HEK293T (cell line): ENCODE measurements around the gene ANXA3.
"Not testable (repeated sequence)": the region's sequence is repeated elsewhere in the genome, so short reads cannot be mapped to it uniquely, and the experiment has no call there.

Experiments
- CTCF ChIA-PET: fragments of 350-600 bp; formaldehyde crosslinking; extraction: SDS; loops from one replicate; lab custom pipeline; 2021; ENCODE audit warnings: antibody characterized with exemption, inconsistent platforms; lab: Yijun Ruan, JAX
- POLR2A ChIA-PET: fragments of 350-600 bp; formaldehyde crosslinking; extraction: SDS; loops from one replicate; lab custom pipeline; 2020; ENCODE audit warnings: antibody characterized with exemption, inconsistent platforms; lab: Yijun Ruan, JAX
- DNase-seq: peaks from one replicate; pipeline ENCODE4 v3.0.0; 2012; ENCODE audit warnings: mixed read lengths; ENCODE audit errors: extremely low spot score
- ARNT ChIP-seq: fragments of 450-650 bp; IDR thresholded peaks from 2 replicates; pipeline ENCODE4 v1.6.1; 2017; ENCODE audit warnings: mild to moderate bottlenecking
- BHLHE40 ChIP-seq: fragments of 450-650 bp; IDR thresholded peaks from 2 replicates; pipeline ENCODE4 v1.6.1; 2016; ENCODE audit warnings: mild to moderate bottlenecking, moderate library complexity, borderline replicate concordance
- CTBP1 ChIP-seq: fragments of 450-650 bp; IDR thresholded peaks from 2 replicates; pipeline ENCODE4 v1.6.1; 2016; ENCODE audit warnings: borderline replicate concordance
- ELF4 ChIP-seq: fragments of 450-650 bp; IDR thresholded peaks from 2 replicates; pipeline ENCODE4 v1.6.1; 2017; ENCODE audit warnings: antibody characterized with exemption
- FOXA1 ChIP-seq: fragments of 450-650 bp; IDR thresholded peaks from 2 replicates; pipeline ENCODE4 v1.6.1; 2016; ENCODE audit warnings: mild to moderate bottlenecking
- FOXK2 ChIP-seq: fragments of 450-650 bp; IDR thresholded peaks from 2 replicates; pipeline ENCODE4 v1.6.1; 2016; ENCODE audit warnings: mild to moderate bottlenecking
- FOXM1 ChIP-seq: fragments of 450-650 bp; IDR thresholded peaks from 2 replicates; pipeline ENCODE4 v1.6.1; 2017; ENCODE audit warnings: mild to moderate bottlenecking, borderline replicate concordance
- HDGF ChIP-seq: fragments of 450-650 bp; IDR thresholded peaks from 2 replicates; pipeline ENCODE4 v1.6.1; 2017; ENCODE audit warnings: antibody characterized with exemption, borderline replicate concordance
- L3MBTL2 ChIP-seq: fragments of 450-650 bp; conservative IDR thresholded peaks from 2 replicates; pipeline ENCODE4 v1.6.1; 2016; ENCODE audit warnings: mild to moderate bottlenecking
- LEF1 ChIP-seq: fragments of 450-650 bp; IDR thresholded peaks from 2 replicates; pipeline ENCODE4 v1.6.1; 2017; ENCODE audit warnings: mild to moderate bottlenecking, borderline replicate concordance
- NFRKB ChIP-seq: fragments of 450-650 bp; IDR thresholded peaks from 2 replicates; pipeline ENCODE4 v1.6.1; 2016; ENCODE audit warnings: mild to moderate bottlenecking, moderate library complexity
- SP1 ChIP-seq: fragments of 450-650 bp; IDR thresholded peaks from 2 replicates; pipeline ENCODE4 v1.6.1; 2017
- SUZ12 ChIP-seq: fragments of 450-650 bp; IDR thresholded peaks from 2 replicates; pipeline ENCODE4 v1.6.1; 2016; ENCODE audit warnings: mild to moderate bottlenecking
- TARDBP ChIP-seq: fragments of 450-650 bp; IDR thresholded peaks from 2 replicates; pipeline ENCODE4 v1.6.1; 2016
- ZNF384 ChIP-seq: fragments of 450-650 bp; IDR thresholded peaks from 2 replicates; pipeline ENCODE4 v1.6.1; 2016
- TF ChIP-seq, protein P1 (sequence below): fragments of 450-650 bp; IDR thresholded peaks from 2 replicates; pipeline ENCODE4 v1.6.1; 2016

Gene ANXA3

GRCh38 chr4:78544678-78545077, 6.9 kb upstream of the ANXA3 start:
- TF ChIP-seq HDGF (no peak), NFRKB (no peak), CTBP1 (no peak), TARDBP (no peak), BHLHE40 (no peak), SUZ12 (no peak), FOXK2 (no peak), FOXA1 (no peak), SP1 (no peak), ELF4 (no peak), L3MBTL2 (no peak), ZNF384 (no peak), ARNT (no peak)
- TF ChIP-seq, protein P1, sequence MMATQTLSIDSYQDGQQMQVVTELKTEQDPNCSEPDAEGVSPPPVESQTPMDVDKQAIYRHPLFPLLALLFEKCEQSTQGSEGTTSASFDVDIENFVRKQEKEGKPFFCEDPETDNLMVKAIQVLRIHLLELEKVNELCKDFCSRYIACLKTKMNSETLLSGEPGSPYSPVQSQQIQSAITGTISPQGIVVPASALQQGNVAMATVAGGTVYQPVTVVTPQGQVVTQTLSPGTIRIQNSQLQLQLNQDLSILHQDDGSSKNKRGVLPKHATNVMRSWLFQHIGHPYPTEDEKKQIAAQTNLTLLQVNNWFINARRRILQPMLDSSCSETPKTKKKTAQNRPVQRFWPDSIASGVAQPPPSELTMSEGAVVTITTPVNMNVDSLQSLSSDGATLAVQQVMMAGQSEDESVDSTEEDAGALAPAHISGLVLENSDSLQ, result no peak
- POLR2A ChIA-PET, result no interaction called here
- CTCF ChIA-PET, result no interaction called here
- no peak for DNase-seq

DNA sequence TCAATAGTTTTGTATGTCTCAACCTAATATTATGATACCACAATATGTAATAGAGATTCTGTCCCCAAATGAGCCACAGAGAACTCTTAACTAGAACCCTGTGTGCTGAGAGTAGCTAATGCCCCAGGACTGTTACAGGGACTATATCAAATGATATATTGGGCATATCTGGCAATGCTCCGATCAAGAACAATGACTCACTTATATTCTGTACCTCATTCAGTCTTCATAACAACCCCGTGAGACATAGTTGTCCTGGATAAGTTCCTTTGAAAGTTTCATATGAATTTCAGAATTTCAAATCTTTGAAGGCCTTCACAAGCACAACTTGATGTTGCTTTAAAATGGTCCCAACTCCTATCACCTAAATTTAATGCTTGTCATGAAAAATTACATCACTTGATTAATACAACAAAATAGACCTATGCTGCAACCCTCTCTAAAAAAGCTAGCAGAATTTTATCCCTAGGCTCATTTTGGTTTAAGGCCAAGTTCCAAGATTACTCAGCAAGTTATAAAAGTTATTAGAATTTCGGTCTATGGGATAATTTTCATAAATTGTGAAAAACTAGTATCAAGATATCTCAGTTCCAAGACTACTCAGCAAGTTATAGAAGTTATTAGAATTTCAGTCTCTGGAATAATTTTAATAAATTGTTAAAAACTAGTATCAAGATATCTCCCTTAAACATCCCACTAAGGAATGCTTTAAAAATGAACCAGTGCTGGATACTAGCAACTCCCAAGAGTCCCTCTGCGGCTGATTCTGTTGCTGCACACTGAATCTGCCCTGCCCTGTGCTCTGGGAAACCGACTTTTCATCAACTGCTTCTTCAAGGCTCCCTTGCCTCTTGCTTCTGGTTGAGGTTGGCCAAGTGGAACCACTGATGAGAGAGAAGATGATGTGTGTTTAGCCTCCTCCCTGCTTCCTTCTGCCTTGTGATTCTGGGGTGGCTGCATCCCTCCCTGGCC, 6.0 kb upstream of the ANXA3 start:
- no peak for DNase-seq
- ChIA-PET POLR2A (no interaction called here), CTCF (no interaction called here)
- TF ChIP-seq FOXA1 (no peak), CTBP1 (no peak), ZNF384 (no peak), ELF4 (no peak), SUZ12 (no peak), LEF1 (no peak), FOXM1 (no peak), BHLHE40 (no peak), SP1 (no peak), TARDBP (no peak), HDGF (no peak), ARNT (no peak), NFRKB (no peak), L3MBTL2 (no peak), FOXK2 (no peak)
- TF ChIP-seq, protein P1, result no peak

DNA sequence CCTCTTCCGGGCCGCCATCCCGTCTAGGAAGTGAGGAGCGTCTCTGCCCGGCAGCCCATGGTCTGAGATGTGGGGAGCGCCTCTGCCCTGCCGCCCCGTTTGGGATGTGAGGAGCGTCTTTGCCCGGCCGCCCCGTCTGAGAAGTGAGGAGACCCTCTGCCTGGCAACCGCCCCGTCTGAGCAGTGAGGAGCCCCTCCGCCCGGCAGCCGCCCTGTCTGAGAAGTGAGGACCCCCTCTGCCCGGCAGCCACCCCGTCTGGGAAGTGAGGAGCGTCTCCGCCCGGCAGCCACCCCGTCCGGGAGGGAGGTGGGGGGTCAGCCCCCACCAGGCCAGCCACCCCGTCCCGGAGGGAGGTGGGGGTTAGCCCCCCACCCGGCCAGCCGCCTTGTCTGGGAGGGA, 3.7 kb upstream of the ANXA3 start:
- DNase-seq, CTCF ChIA-PET, POLR2A ChIA-PET: not testable (repeated sequence)

DNA sequence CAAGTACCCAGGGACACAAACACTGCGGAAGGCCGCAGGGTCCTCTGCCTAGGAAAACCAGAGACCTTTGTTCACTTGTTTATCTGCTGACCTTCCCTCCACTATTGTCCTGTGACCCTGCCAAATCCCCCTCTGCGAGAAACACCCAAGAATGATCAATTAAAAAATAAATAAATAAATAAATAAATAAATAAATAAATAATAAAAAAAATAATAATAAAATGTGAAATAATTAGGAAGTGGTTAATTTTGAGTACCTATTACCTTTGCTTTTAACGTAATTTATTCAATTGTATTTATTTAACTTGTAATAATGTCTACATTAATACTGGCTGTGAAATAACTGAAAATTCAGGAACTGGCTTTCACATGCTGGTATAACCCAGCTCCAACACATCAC, 2.7 kb upstream of the ANXA3 start:
- DNase-seq, POLR2A ChIA-PET, CTCF ChIA-PET: not testable (repeated sequence)

- ChIA-PET CTCF (interaction anchor here (0.7 kb wide), 1 partner anchor 11 kb away, joined by 3 read pairs; no protein-coding TSS in a partner anchor), POLR2A (no interaction called here)
- DNase-seq, result peak; percentile 22
- TF ChIP-seq SP1 (no peak), FOXA1 (no peak)
These were observed 946 bp downstream of the ANXA3 start for GRCh38 chr4:78552389-78553042.

DNA sequence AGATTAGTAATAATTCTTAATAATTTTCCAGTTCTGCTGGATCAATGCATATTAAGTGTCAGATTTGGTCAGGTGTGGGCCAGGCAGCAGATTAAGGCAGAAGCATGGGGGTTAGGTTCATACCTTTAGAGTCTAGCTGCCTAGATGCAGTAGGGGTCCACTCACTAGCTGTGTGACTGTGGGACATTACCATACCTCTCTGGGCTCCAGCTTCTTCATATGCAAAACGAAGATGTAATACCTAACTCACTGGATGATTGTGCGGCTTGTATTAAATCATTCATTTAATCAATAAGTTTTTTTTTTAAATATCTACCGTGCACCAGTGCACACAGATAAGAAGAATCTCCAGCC, 1.4 kb downstream of the ANXA3 start:
- POLR2A ChIA-PET, result no interaction called here
- no peak for DNase-seq
- CTCF ChIA-PET, result interaction anchor here (0.7 kb wide), 1 partner anchor 12 kb away, joined by 3 read pairs; no protein-coding TSS in a partner anchor
- no peak for TF ChIP-seq ELF4
- TF ChIP-seq, protein P1, result no peak
- no peak for TF ChIP-seq HDGF
- TF ChIP-seq LEF1, result no peak
- no peak for TF ChIP-seq L3MBTL2
- no peak for TF ChIP-seq SP1
- TF ChIP-seq BHLHE40, result no peak
- TF ChIP-seq ZNF384, result no peak
- no peak for TF ChIP-seq CTBP1
- no peak for TF ChIP-seq FOXK2
- no peak for TF ChIP-seq ARNT
- no peak for TF ChIP-seq FOXA1
- TF ChIP-seq TARDBP, result no peak
- no peak for TF ChIP-seq SUZ12
- TF ChIP-seq NFRKB, result no peak
- no peak for TF ChIP-seq FOXM1
